Fibroblast of skin of back (primary cell): ENCODE data around the gene FRY.

Experiments used
- DNase-seq: peaks from one replicate; pipeline ENCODE4 v3.0.0-alpha.2; 2013

FRY gene

DNA sequence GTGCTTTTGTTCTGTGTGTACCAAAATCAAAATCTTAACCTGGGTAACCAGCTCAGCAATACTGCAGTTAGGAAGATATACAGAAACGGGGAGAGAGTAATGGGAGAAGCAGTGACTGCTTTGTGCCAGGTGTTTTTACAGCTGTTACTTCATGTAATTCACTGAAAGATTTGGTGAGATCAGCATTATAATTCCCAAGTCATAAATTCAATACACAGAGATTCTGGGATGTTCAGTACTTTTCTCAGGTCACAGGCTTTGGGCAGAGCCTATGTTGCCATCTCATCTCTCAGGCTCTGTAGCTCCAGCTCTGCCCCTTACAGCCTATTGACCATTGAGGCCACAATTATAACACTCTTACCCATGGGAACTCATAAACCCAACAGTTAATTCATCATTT lies 145.1 kb downstream of the FRY start:
- DNase-seq = no peak

DNA sequence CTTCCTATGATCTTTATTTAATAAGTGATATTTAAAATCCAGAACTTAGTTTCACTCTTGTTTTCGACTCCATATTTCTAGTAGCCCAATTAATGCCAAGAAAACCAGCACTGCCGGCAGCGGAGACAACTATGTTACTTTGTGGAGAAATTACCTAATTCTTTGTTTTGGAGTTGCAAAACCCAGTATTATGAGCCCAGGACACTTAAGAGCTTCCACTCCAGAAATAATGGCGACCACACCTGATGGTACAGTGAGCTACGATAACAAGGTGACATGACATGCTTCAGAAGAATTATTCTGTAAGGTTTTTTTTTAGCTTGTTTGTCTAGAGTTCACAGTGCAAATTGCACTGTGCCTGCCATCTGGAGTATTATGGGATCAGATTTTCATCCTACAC lies 147.2 kb downstream of the FRY start:
- DNase-seq = no peak

DNA sequence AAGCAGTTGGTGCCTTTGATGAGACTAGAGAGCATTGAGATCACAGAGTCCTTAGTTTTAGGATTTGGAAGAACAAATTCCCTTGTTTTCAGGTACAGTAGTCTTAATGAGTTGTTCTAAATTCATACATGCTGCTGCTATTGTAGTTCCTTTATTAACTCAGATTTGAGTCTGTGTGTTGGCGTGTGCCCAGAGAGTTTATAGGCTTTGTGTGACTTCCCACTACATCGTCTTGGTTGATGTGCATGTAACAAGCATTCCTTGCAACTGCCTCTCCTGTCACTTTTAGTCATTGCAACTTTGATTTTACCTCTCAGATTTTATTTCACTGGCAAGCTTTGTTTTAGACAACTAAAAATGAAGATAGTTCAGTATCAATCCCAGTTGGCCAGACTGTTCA lies 148.1 kb downstream of the FRY start:
- no peak for DNase-seq

- DNase-seq = no peak
Observed at GRCh38 chr13:32187651-32188050, 156.1 kb downstream of the FRY start.

- DNase-seq = no peak
Observed at GRCh38 chr13:32191452-32191998, 160.0 kb downstream of the FRY start.

GRCh38 chr13:32195713-32196112 lies 164.1 kb downstream of the FRY start:
- no peak for DNase-seq

DNA sequence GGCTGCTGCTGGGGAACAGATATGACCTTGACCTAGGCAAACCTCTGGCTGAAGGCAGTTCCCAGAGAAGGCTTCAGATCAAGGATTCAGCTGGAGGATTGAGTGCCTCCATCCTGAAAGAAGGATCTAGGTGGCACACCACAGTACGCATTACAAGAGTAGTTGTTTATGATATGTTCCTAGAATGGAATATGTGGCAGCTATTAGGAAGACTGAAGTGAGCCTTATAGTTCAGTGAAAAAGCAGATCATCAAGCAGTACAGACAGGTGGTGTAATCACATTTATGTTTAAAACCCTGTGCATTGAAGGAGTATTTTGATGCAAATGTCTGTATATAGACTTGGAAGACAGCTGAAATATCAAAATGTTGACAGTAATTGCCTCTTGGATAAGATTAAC lies 167.6 kb downstream of the FRY start:
- no peak for DNase-seq

DNA sequence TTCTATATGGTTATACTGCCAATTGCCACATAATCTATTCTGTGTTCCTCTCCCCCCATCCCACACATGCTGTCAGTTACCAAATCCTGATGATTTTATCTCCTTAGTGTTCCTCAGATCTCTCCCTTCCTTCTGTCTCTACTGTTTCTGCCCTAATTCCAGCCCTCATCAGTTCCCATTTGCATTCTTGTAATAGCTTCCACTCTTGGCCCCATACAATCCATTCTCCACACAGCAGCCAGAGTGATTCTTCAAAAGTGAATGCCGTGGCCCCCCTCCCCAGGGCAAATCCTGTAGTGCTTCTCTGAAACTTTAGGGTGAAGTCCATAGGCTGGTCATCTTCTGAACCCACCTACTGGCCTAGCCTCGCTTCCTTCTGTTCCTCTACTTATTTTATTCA lies 169.2 kb downstream of the FRY start:
- DNase-seq = peak; percentile 7

- DNase-seq = no peak
Observed at GRCh38 chr13:32201809-32202208, 170.2 kb downstream of the FRY start.

DNA sequence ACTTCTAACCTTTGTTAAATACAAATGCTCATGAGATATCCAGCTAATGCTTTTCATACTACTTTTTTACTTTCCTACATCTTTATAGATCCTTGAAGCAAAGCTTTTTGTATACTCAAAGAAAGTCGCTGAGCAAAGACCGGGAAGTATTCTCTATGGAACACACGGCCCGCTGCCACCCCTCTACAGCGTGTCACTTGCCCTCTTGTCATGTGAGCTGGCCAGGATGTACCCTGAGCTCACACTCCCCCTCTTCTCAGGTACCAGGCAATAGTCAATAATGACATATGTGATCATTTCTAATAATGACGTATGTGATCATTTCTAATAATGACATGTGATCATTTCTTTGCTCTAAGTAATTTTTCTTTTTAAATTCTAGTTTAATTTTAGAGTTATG lies 170.7 kb downstream of the FRY start:
- DNase-seq = no peak

DNA sequence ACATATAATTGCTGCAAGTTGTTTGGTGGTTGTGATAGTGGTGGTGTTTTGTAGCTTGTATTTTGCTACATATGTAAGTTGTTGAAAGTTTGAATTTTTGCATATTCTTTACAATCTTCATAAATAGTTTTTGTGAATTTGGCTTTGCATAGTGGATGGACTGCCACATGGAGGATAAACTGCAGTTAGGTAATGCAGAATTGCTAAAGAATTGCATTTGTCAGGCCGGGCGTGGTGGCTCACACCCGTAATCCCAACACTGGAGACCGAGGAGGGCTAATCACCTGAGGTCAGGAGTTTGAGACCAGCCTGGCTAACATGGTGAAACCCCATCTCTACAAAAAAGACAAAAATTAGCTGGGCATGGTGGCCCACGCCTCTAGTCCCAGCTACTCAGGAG lies 171.6 kb downstream of the FRY start:
- no peak for DNase-seq

GRCh38 chr13:32203736-32204135 lies 172.2 kb downstream of the FRY start:
- no peak for DNase-seq

- DNase-seq = no peak
Observed at GRCh38 chr13:32205431-32206096, 174.0 kb downstream of the FRY start.

- DNase-seq = no peak
Observed at GRCh38 chr13:32206097-32206740, 174.6 kb downstream of the FRY start.

- no peak for DNase-seq
Observed at GRCh38 chr13:32208860-32209259, 177.3 kb downstream of the FRY start.

GRCh38 chr13:32209652-32210051 lies 178.1 kb downstream of the FRY start:
- no peak for DNase-seq

DNA sequence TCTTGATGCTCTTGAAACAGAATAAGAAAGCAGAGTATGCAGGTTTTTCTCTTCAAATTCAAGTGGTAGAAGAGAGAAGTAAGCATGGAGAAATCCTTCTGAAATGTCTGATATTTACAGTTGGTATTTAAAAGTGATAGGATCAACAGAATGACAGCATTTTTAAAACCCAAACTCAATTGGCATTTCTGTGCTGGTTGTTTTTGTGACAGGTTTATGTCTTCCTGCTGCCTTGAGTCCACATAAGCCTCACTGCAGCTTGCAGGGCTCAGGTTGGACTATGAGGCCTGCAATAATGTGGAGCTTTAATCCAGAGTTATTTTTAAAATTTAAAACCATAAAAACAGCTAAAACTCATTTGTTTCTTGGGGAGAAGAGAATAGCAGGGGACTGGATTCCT lies 178.5 kb downstream of the FRY start:
- no peak for DNase-seq

GRCh38 chr13:32211813-32212212 lies 180.2 kb downstream of the FRY start:
- peak; percentile 82 for DNase-seq

GRCh38 chr13:32212421-32212820 lies 180.8 kb downstream of the FRY start:
- DNase-seq = peak; percentile 81

- no peak for DNase-seq
Observed at GRCh38 chr13:32213626-32214025, 182.1 kb downstream of the FRY start.

DNA sequence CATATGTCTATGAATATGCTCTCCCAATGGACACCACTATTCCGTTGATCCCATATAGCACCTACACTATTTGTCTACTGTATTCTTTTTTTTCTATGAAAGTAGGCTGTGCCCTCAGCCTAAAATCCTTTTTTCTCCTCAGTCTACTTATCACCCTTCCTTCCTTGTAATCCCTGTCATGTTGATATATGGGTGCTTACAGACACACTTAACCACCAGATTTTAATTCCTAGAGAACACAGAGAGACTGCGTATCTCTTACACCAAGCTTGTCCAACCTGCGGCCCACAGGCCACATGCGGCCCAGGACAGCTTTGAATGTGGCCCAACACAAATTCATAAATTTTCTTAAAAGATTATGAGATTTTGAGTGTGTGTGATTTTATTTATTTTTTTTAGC lies 182.5 kb downstream of the FRY start:
- no peak for DNase-seq

DNA sequence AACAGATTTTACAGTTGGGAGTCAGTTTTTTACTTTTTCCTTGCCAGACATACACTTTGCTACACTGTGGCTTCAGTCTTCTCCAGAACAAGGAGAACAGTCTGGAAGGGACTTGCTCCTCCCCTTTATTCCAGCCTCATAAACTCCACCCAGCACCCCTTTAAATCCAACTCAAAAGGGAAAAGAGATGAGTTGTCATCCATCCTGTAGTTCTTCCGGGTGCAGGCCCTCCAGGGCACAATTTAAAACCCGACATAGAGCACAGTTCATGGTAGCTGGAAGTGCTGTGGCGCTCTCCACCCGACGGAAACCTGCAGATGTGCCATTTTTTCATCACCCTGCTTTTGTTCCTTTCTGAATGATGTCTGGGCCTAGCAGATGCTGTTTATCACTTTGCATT lies 184.7 kb downstream of the FRY start:
- no peak for DNase-seq

DNA sequence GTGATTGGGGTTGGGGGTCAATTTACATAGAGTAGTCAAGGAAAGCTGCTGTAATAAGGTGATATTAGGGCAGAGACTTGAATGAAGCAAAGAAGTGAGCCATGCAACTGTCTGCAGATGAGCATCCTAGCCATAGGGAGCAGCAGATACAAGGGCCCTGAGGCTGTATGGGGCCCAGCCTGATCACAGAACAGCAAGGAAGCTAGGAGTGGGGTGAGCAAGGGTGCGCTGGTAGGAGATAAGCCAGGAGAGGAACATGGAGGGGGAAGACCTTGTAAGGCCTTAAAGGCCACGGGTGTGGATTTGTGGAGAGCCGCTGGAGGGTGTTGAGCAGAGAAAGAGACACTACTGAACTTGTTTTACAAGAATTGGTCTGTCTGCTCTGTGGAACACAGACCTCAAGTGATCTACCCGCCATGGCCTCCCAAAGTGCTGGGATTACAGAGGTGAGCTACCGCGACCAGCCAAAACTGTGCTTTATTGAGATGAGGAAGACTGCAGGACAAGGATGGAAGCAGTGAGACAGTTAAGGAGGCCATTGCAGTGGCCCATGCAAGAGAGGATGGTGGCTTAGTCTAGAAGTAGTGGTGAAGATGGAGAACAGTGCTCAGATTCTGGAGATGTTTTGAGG lies 190.6 kb downstream of the FRY start:
- DNase-seq = no peak

GRCh38 chr13:32224916-32225315 lies 193.3 kb downstream of the FRY start:
- DNase-seq = no peak
